Measurements from ENCODE around the gene MYB.

DNA sequence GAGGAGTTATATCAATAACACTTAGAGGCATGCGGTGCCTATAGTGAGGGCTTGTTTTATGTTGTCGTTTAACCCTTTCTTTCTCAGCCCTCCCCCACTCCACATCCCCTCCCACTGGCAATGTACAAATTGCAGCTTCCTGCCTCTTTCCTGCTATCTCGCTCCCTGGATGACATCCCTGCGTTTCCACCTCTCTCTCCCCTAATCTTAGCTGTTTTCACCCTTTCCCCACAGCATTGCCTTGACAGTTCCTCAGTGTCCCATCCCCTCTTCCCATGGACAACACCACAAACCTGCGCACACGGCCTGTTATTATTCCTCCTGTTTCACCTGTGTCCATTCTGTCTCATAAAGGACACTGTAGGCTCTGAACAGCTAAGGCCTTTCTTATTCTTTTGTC is 34.5 kb downstream of the MYB start:
- TF ChIP-seq, protein P1, sequence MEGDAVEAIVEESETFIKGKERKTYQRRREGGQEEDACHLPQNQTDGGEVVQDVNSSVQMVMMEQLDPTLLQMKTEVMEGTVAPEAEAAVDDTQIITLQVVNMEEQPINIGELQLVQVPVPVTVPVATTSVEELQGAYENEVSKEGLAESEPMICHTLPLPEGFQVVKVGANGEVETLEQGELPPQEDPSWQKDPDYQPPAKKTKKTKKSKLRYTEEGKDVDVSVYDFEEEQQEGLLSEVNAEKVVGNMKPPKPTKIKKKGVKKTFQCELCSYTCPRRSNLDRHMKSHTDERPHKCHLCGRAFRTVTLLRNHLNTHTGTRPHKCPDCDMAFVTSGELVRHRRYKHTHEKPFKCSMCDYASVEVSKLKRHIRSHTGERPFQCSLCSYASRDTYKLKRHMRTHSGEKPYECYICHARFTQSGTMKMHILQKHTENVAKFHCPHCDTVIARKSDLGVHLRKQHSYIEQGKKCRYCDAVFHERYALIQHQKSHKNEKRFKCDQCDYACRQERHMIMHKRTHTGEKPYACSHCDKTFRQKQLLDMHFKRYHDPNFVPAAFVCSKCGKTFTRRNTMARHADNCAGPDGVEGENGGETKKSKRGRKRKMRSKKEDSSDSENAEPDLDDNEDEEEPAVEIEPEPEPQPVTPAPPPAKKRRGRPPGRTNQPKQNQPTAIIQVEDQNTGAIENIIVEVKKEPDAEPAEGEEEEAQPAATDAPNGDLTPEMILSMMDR (IDR thresholded peaks at IDR 0.05): no peak
- no peak for TF ChIP-seq ZFX (IDR thresholded peaks at IDR 0.05; ENCODE audit: borderline replicate concordance)
